HFFc6 (cell line): ENCODE data around the gene SLCO3A1. TPM values are rescaled to one million over a fixed set of nuclear protein-coding genes. Genes with fewer than 3 reads are reported as not detected.

Experiments used
- DNase-seq: peaks from one replicate; pipeline ENCODE4 v3.0.0-alpha.2; 2018
- H3K27ac Mint-ChIP-seq: 2 replicates; pipeline ENCODE4 v1.8.0; 2020; ENCODE audit warnings: mild to moderate bottlenecking, mixed read lengths
- H3K27me3 Mint-ChIP-seq: 2 replicates; pipeline ENCODE4 v1.8.0; 2021; ENCODE audit warnings: mild to moderate bottlenecking, moderate library complexity, mixed read lengths; ENCODE audit not compliant: insufficient read depth
- H3K36me3 Mint-ChIP-seq: 2 replicates; pipeline ENCODE4 v1.8.0; 2021; ENCODE audit warnings: low read depth, mixed read lengths
- H3K4me1 Mint-ChIP-seq: 2 replicates; pipeline ENCODE4 v1.8.0; 2020; ENCODE audit warnings: low read depth, mixed read lengths
- H3K4me3 Mint-ChIP-seq: 2 replicates; pipeline ENCODE4 v1.8.0; 2020; ENCODE audit warnings: mild to moderate bottlenecking, moderate library complexity, mixed read lengths
- H3K9me3 Mint-ChIP-seq: 2 replicates; pipeline ENCODE4 v1.8.0; 2020; ENCODE audit warnings: mild to moderate bottlenecking, mixed read lengths
- total RNA-seq, 6 experiments: library from RNA; stranded (reverse); fragmentation: NEBNext Ultra II Directional; extraction: Animal tissue kit (Norgen Biotek cat#: 25700); gene quantifications; 2 replicates in 1 of 6; 3 replicates in 5 of 6; pipeline ENCODE4 v1.2.3, GENCODE V29; 2021
- TF ChIP-seq, protein P1 (sequence below): fragments of 200-600 bp; sonication (generic); IDR thresholded peaks from 2 replicates; pipeline ENCODE4 v1.5.0; 2021; ENCODE audit warnings: antibody characterized with exemption, mild to moderate bottlenecking

The SLCO3A1 gene
- total RNA-seq, 6 experiments from 2014 or later, result 5.7 to 19.4 (median 14.4) TPM

DNA sequence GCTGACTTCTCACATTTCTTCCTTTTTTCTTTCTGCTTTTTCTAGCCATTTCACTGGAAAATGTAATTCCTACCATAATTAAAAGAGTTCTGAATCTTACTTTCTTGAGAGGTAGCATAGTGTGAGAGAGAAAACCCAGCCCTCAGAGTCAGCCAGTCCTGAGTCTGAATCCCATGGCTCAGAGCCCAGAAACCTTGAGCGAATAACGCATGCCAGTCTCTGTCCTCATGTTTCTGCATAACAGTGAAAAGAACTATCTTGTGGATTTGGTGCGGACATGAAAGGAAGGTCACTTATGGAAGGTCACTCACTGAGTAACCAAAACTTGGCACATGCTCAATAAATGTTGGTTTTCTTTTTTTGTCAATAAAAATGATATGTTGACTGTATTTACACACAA lies 29.3 kb upstream of the SLCO3A1 start:
- H3K4me3 Mint-ChIP-seq, result no peak overlapping the region
- peaks cover 8% of the 10 kb centered on the region for H3K9me3 Mint-ChIP-seq
- H3K36me3 Mint-ChIP-seq, result no peaks in the 10 kb centered on the region
- TF ChIP-seq, protein P1, sequence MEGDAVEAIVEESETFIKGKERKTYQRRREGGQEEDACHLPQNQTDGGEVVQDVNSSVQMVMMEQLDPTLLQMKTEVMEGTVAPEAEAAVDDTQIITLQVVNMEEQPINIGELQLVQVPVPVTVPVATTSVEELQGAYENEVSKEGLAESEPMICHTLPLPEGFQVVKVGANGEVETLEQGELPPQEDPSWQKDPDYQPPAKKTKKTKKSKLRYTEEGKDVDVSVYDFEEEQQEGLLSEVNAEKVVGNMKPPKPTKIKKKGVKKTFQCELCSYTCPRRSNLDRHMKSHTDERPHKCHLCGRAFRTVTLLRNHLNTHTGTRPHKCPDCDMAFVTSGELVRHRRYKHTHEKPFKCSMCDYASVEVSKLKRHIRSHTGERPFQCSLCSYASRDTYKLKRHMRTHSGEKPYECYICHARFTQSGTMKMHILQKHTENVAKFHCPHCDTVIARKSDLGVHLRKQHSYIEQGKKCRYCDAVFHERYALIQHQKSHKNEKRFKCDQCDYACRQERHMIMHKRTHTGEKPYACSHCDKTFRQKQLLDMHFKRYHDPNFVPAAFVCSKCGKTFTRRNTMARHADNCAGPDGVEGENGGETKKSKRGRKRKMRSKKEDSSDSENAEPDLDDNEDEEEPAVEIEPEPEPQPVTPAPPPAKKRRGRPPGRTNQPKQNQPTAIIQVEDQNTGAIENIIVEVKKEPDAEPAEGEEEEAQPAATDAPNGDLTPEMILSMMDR, result no peak
- H3K27ac Mint-ChIP-seq, result no peak overlapping the region
- no peaks in the 10 kb centered on the region for H3K4me1 Mint-ChIP-seq
- DNase-seq, result no peak
- no peaks in the 10 kb centered on the region; the same call in 1 of the 2 replicates for H3K27me3 Mint-ChIP-seq

DNA sequence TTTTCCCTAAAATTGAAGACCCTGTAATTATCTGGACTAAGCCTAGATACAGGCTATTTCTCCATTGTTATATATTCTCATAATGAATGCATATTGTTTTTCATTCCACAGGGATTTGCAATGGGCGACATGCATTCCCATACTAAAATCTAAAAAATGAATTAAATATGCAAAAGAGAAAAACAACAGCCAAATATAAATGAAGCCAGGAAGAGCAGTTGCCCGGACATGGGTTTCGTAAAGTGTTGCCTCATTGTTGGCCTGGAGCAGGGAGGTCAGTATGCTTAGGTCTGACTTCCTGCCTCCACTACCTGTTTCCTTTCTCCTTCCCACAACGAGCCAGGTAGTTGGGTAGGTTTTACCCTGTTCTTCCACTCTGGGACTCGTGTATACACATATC lies 27.1 kb upstream of the SLCO3A1 start:
- Mint-ChIP-seq H3K27me3 (peaks cover 3% of the 10 kb centered on the region), H3K27ac (no peak overlapping the region), H3K9me3 (no peaks in the 10 kb centered on the region), H3K4me1 (no peaks in the 10 kb centered on the region), H3K36me3 (no peaks in the 10 kb centered on the region), H3K4me3 (no peak overlapping the region)
- TF ChIP-seq, protein P1, result no peak
- no peak for DNase-seq

GRCh38 chr15:91833056-91833455 lies 20.5 kb upstream of the SLCO3A1 start:
- Mint-ChIP-seq H3K27ac (no peak overlapping the region), H3K9me3 (no peaks in the 10 kb centered on the region), H3K4me1 (no peaks in the 10 kb centered on the region), H3K36me3 (no peaks in the 10 kb centered on the region), H3K4me3 (no peak overlapping the region), H3K27me3 (peaks cover 7% of the 10 kb centered on the region)
- no peak for DNase-seq
- TF ChIP-seq, protein P1, result no peak

DNA sequence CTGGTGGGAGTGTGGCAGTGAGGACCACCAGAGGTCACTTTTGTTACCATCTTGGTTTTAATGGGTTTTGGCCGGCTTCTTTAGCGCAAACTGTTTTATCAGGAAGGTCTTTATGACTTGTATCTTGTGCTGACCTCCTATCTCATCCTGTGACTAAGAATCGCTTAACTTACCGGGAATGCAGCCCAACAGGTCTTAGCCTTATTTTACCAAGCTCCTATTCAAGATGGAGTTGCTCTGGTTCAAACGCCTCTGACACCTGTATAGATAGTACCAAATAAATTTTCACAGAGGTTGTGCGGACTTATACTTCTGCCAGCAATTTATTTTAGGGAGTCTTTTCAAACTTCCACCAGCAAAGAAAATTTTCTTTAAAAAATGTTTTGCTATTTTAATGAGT lies 13.6 kb upstream of the SLCO3A1 start:
- no peaks in the 10 kb centered on the region for H3K36me3 Mint-ChIP-seq
- no peaks in the 10 kb centered on the region for H3K9me3 Mint-ChIP-seq
- no peaks in the 10 kb centered on the region for H3K4me1 Mint-ChIP-seq
- H3K4me3 Mint-ChIP-seq, result no peak overlapping the region
- no peak for DNase-seq
- H3K27ac Mint-ChIP-seq, result no peak overlapping the region
- TF ChIP-seq, protein P1, result no peak
- 0 out of 2 replicates have a peak, but pooled peaks cover 2% of the 10 kb centered on the region for H3K27me3 Mint-ChIP-seq

DNA sequence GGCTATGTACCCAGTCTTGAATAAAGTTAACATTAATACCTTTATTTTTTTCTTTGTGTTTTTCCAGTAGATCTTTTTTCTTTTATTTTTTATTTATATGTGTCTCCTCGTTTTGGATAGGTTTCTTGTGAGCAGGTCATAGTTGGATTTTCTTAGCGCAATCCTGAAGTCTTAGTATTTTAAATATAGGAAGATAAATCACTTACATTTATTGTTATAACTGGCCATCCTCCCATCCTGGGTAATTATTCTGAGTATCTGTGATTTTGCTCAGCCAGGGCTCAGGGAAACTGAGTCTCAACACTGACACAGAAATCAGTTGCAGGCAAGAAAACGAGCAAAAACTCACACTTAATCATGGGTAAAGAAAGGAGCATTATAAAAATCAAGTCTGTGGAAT lies 11.6 kb upstream of the SLCO3A1 start:
- Mint-ChIP-seq H3K4me3 (no peak overlapping the region), H3K27ac (no peak overlapping the region), H3K4me1 (no peaks in the 10 kb centered on the region), H3K36me3 (no peaks in the 10 kb centered on the region), H3K9me3 (no peaks in the 10 kb centered on the region), H3K27me3 (peaks cover 5% of the 10 kb centered on the region)
- DNase-seq, result no peak
- TF ChIP-seq, protein P1, result no peak

GRCh38 chr15:91844341-91844740 lies 9.2 kb upstream of the SLCO3A1 start:
- H3K27ac Mint-ChIP-seq, result no peak overlapping the region
- no peak overlapping the region for H3K4me3 Mint-ChIP-seq
- TF ChIP-seq, protein P1, result no peak
- H3K4me1 Mint-ChIP-seq, result no peaks in the 10 kb centered on the region
- peaks cover 5% of the 10 kb centered on the region for H3K27me3 Mint-ChIP-seq
- H3K36me3 Mint-ChIP-seq, result no peaks in the 10 kb centered on the region
- no peak for DNase-seq
- no peaks in the 10 kb centered on the region for H3K9me3 Mint-ChIP-seq
